ENCODE measurements around the gene BHLHE23.

DNA sequence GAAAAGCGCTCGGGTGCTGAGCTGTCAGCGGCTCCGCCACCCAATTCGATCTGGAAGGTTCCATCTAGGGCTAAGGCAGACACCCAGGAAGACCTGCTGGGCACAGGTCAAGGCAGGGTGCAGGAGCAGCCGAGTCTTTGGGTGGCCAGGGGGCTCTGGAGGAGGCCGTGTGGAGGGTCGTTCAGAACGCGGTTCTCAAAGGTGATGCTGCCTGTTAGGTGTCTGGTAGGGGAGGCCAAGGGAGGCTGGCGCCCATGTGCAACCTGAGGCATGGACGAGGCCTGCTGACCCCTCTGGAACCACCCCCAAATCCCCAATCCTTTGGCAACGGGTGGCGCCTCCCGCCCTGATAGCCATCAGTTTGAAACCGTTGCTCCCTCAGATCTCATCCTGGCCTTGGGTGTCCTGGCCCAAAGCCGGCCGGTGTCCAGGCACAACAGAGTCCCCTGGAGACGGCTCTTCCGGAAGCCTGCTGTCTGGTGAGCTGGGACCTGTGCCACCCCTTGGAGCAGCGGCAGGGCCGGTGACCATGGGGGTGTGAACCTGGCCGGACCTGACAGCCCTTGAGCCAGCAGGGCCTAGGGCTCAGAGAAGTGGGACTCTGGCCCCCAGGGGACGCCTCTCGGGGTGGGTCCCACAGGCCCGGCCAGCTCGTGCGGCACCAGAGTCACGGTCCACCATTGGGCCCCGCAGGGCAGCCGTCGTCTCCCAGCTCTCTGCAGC is 43.7 kb downstream of the BHLHE23 start:
- no peak for TF ChIP-seq EP300 (IDR thresholded peaks at IDR 0.05; ENCODE audit: borderline replicate concordance)
- TF ChIP-seq, protein P1, sequence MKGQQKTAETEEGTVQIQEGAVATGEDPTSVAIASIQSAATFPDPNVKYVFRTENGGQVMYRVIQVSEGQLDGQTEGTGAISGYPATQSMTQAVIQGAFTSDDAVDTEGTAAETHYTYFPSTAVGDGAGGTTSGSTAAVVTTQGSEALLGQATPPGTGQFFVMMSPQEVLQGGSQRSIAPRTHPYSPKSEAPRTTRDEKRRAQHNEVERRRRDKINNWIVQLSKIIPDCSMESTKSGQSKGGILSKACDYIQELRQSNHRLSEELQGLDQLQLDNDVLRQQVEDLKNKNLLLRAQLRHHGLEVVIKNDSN (IDR thresholded peaks at IDR 0.05), result no peak
- TF ChIP-seq, protein P2, sequence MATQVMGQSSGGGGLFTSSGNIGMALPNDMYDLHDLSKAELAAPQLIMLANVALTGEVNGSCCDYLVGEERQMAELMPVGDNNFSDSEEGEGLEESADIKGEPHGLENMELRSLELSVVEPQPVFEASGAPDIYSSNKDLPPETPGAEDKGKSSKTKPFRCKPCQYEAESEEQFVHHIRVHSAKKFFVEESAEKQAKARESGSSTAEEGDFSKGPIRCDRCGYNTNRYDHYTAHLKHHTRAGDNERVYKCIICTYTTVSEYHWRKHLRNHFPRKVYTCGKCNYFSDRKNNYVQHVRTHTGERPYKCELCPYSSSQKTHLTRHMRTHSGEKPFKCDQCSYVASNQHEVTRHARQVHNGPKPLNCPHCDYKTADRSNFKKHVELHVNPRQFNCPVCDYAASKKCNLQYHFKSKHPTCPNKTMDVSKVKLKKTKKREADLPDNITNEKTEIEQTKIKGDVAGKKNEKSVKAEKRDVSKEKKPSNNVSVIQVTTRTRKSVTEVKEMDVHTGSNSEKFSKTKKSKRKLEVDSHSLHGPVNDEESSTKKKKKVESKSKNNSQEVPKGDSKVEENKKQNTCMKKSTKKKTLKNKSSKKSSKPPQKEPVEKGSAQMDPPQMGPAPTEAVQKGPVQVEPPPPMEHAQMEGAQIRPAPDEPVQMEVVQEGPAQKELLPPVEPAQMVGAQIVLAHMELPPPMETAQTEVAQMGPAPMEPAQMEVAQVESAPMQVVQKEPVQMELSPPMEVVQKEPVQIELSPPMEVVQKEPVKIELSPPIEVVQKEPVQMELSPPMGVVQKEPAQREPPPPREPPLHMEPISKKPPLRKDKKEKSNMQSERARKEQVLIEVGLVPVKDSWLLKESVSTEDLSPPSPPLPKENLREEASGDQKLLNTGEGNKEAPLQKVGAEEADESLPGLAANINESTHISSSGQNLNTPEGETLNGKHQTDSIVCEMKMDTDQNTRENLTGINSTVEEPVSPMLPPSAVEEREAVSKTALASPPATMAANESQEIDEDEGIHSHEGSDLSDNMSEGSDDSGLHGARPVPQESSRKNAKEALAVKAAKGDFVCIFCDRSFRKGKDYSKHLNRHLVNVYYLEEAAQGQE (IDR thresholded peaks at IDR 0.05; ENCODE audit: low read depth), result no peak
- no peak for TF ChIP-seq RAD21 (IDR thresholded peaks at IDR 0.05; ENCODE audit: low read depth)
- no peak for TF ChIP-seq TCF12 (IDR thresholded peaks at IDR 0.05; ENCODE audit: low read depth)
- TF ChIP-seq TAF1 (IDR thresholded peaks at IDR 0.05; ENCODE audit: low read depth), result no peak
- TF ChIP-seq YY1 (IDR thresholded peaks at IDR 0.05; ENCODE audit: low read depth), result no peak
- no peak for TF ChIP-seq CEBPB (IDR thresholded peaks at IDR 0.05)
- TF ChIP-seq CREB1 (IDR thresholded peaks at IDR 0.05; ENCODE audit: low read depth), result no peak
- no peak for TF ChIP-seq MAX (IDR thresholded peaks at IDR 0.05)
